GM23338 (cell line): ENCODE results near the gene APOL2. TPM values are rescaled to one million over a fixed set of nuclear protein-coding genes. Genes with fewer than 3 reads are reported as not detected.

ENCODE experiments used
- ATAC-seq: fragments of 200-7000 bp; cut with Tn5 transposase; 3 replicates; pipeline ENCODE4 v1.9.1; 2020
- DNase-seq: peaks from one replicate; pipeline ENCODE4 v3.0.0-alpha.2; 2015; ENCODE audit warnings: low spot score
- H2AFZ ChIP-seq: fragments of 200-600 bp; sonication (generic); 2 replicates; pipeline ENCODE4 v1.8.0; 2016; ENCODE audit warnings: antibody characterized with exemption, mild to moderate bottlenecking, moderate library complexity
- H3F3A ChIP-seq: fragments of 200-600 bp; sonication (generic); replicated peaks from 2 replicates; pipeline ENCODE4 v1.8.0; 2017; ENCODE audit warnings: antibody characterized with exemption, mixed run types, low read depth
- H3K27ac ChIP-seq: fragments of 200-600 bp; sonication (generic); 2 replicates; pipeline ENCODE4 v1.6.1; 2016; ENCODE audit warnings: low read depth
- H3K27me3 ChIP-seq: fragments of 200-600 bp; sonication (generic); 2 replicates; pipeline ENCODE4 v1.8.0; 2016; ENCODE audit warnings: mild to moderate bottlenecking, mixed run types, moderate library complexity; ENCODE audit not compliant: insufficient read depth
- H3K36me3 ChIP-seq: fragments of 200-600 bp; sonication (generic); 2 replicates; pipeline ENCODE4 v1.8.0; 2016; ENCODE audit warnings: mild to moderate bottlenecking; ENCODE audit not compliant: insufficient read depth
- H3K4me1 ChIP-seq: fragments of 200-600 bp; sonication (generic); 2 replicates; pipeline ENCODE4 v1.8.0; 2016; ENCODE audit warnings: mild to moderate bottlenecking, moderate library complexity; ENCODE audit not compliant: insufficient read depth
- H3K4me2 ChIP-seq: fragments of 200-600 bp; sonication (generic); 2 replicates; pipeline ENCODE4 v1.7.1; 2017; ENCODE audit warnings: mixed run types
- H3K4me3 ChIP-seq: fragments of 200-600 bp; sonication (generic); 2 replicates; pipeline ENCODE4 v1.6.1; 2016; ENCODE audit warnings: mixed run types
- H3K79me2 ChIP-seq: fragments of 200-600 bp; sonication (generic); replicated peaks from 2 replicates; pipeline ENCODE4 v1.8.0; 2017; ENCODE audit warnings: mild to moderate bottlenecking; ENCODE audit not compliant: insufficient read depth
- H3K9me2 ChIP-seq: fragments of 200-600 bp; sonication (generic); 2 replicates; pipeline ENCODE4 v1.8.0; 2017; ENCODE audit not compliant: insufficient read depth
- H4K20me1 ChIP-seq: fragments of 200-600 bp; sonication (generic); replicated peaks from 2 replicates; pipeline ENCODE4 v1.8.0; 2017; ENCODE audit warnings: mild to moderate bottlenecking; ENCODE audit not compliant: insufficient read depth
- H3K27ac Mint-ChIP-seq: 2 replicates; pipeline ENCODE4 v1.8.0; 2020; ENCODE audit warnings: inconsistent platforms, mild to moderate bottlenecking, moderate library complexity, mixed read lengths
- H3K27me3 Mint-ChIP-seq: 3 replicates; pipeline ENCODE4 v1.8.0; 2022; ENCODE audit warnings: low read depth, mild to moderate bottlenecking, moderate library complexity, mixed read lengths, inconsistent platforms; ENCODE audit not compliant: insufficient read depth, poor library complexity
- H3K36me3 Mint-ChIP-seq: 3 replicates; pipeline ENCODE4 v1.8.0; 2021; ENCODE audit warnings: low read depth, mild to moderate bottlenecking, inconsistent platforms, moderate library complexity, mixed read lengths
- H3K4me1 Mint-ChIP-seq: 3 replicates; pipeline ENCODE4 v1.8.0; 2020; ENCODE audit warnings: mild to moderate bottlenecking, inconsistent platforms, mixed read lengths
- H3K4me3 Mint-ChIP-seq: 3 replicates; pipeline ENCODE4 v1.8.0; 2021; ENCODE audit warnings: moderate library complexity, mild to moderate bottlenecking, inconsistent platforms, mixed read lengths
- H3K9me3 Mint-ChIP-seq: 3 replicates; pipeline ENCODE4 v1.8.0; 2020; ENCODE audit warnings: moderate library complexity, mild to moderate bottlenecking, inconsistent platforms, mixed read lengths
- CREB1 ChIP-seq: fragments of 250-450 bp; sonication (Bioruptor Pico); IDR thresholded peaks from 2 replicates; pipeline ENCODE4 v1.5.0; 2020; ENCODE audit warnings: low read depth, mild to moderate bottlenecking, moderate library complexity
- EZH2 ChIP-seq: fragments of 200-600 bp; sonication (generic); IDR thresholded peaks from one replicate; pipeline ENCODE4 v1.8.0; 2017; ENCODE audit warnings: antibody characterized with exemption, mild to moderate bottlenecking, low read depth; ENCODE audit not compliant: unreplicated experiment
- EZH2phosphoT487 ChIP-seq: fragments of 200-600 bp; sonication (generic); IDR thresholded peaks from one replicate; pipeline ENCODE4 v1.8.1; 2018; ENCODE audit warnings: antibody characterized with exemption; ENCODE audit not compliant: unreplicated experiment
- JUNB ChIP-seq: IDR thresholded peaks from one replicate; pipeline ENCODE4 v1.6.1; 2016; ENCODE audit warnings: antibody characterized with exemption; ENCODE audit not compliant: unreplicated experiment
- NANOG ChIP-seq: IDR thresholded peaks from 2 replicates; pipeline ENCODE4 v1.6.1; 2016; ENCODE audit warnings: antibody characterized with exemption, borderline replicate concordance
- POLR2AphosphoS5 ChIP-seq: IDR thresholded peaks from 2 replicates; pipeline ENCODE4 v1.6.1; 2016; ENCODE audit warnings: antibody characterized with exemption, low read depth
- STAT1 ChIP-seq: IDR thresholded peaks from one replicate; pipeline ENCODE4 v1.6.1; 2016; ENCODE audit warnings: antibody characterized with exemption; ENCODE audit not compliant: unreplicated experiment
- ZNF114 ChIP-seq: fragments of 250-450 bp; sonication (Bioruptor Pico); IDR thresholded peaks from 2 replicates; pipeline ENCODE4 v1.5.0; 2020; ENCODE audit warnings: mild to moderate bottlenecking, moderate library complexity
- ZNF331 ChIP-seq: fragments of 250-450 bp; sonication (Bioruptor Pico); IDR thresholded peaks from 2 replicates; pipeline ENCODE4 v1.5.0; 2020; ENCODE audit warnings: low read depth, mild to moderate bottlenecking, moderate library complexity
- polyA plus RNA-seq: library from polyadenylated mRNA; unstranded; fragments of >200 nt; fragmentation: Nextera tagmentation; extraction: Ambion mirVana; gene quantifications from 2 replicates; pipeline ENCODE4 v1.2.1, GENCODE V29; 2016
- total RNA-seq: library from RNA; depleted of rRNA; stranded (reverse); fragments of >200 nt; shearing (Covaris generic); gene quantifications from 2 replicates; pipeline ENCODE4 v1.2.3, GENCODE V29; 2014
- TF ChIP-seq, protein P1 (sequence below): IDR thresholded peaks from 2 replicates; pipeline ENCODE4 v1.6.1; 2016; ENCODE audit warnings: antibody characterized with exemption
- TF ChIP-seq, protein P2 (sequence below), 2 experiments: fragments of 200-600 bp in 1 of 2; sonication (generic) in 1 of 2; conservative IDR thresholded peaks; 2 replicates each; pipeline versions ENCODE4 v1.5.1 to v1.6.1; 2016 to 2017; ENCODE audit warnings: antibody characterized with exemption in 2 of 2, low read depth in 2 of 2, mild to moderate bottlenecking in 2 of 2, moderate library complexity in 1 of 2
- TF ChIP-seq, protein P3 (sequence below): fragments of 250-450 bp; sonication (Bioruptor Pico); IDR thresholded peaks from 2 replicates; pipeline ENCODE4 v1.5.0; 2020; ENCODE audit warnings: mild to moderate bottlenecking, moderate library complexity

APOL2 gene
- total and polyA plus RNA-seq, 2 experiments from 2014 or later: 5.5 to 10.4 TPM

DNA sequence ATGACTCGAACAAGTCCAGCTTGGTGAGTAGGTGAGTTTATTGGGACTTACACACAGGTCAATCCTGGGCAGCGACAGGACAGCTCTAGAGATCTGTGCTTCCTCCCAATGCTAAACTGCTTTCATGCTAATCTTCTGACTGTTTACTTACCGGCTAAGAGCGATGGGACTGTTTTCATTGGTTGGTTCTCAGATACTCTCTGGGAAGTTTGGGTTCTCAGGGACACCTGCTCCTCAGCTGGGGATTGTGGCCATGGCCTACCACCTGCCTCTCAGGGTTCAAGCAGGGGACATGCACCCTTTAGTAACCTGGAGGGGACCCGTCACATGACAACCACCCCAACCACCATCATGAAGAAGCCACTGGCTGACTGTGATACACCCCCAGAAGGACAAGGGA lies 13.1 kb downstream of the APOL2 start (continued):
- TF ChIP-seq, protein P1, sequence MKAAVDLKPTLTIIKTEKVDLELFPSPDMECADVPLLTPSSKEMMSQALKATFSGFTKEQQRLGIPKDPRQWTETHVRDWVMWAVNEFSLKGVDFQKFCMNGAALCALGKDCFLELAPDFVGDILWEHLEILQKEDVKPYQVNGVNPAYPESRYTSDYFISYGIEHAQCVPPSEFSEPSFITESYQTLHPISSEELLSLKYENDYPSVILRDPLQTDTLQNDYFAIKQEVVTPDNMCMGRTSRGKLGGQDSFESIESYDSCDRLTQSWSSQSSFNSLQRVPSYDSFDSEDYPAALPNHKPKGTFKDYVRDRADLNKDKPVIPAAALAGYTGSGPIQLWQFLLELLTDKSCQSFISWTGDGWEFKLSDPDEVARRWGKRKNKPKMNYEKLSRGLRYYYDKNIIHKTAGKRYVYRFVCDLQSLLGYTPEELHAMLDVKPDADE: no peak
- TF ChIP-seq POLR2AphosphoS5: no peak

DNA sequence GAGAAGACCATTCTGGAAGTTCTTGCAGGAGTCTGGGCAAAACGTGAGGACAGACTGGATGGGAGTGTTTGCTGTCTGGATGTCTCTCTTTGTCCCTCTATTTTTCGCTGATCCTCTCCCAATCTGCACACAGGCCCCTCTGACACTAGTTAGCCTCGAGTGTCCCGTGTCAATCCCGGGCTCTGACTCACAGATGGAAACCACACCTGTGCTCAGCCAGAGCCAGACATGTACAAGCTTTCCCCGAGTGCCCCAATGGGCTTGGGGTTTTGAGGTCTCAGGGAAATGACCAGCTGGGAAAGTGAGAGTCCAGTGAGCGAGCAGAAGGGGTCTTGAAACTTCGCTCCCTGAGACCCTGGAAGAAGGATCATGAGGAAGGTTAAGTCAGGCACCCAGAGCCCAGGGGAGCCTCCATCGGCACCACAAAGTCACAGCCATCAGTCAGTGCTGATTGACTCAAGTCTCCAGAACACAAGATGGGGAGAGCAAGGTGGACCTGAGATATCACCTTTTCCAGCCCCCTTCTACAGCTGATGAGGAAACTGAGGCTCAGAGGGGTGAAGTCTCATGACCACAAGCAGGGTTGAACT lies 13.9 kb downstream of the APOL2 start:
- H3K9me2 ChIP-seq: no peaks in the 10 kb centered on the region
- H3K9me3 Mint-ChIP-seq: no peaks in the 10 kb centered on the region; the same call in 2 of the 3 replicates
- H3K27ac ChIP-seq: no peak overlapping the region
- H3K4me1 ChIP-seq: peaks cover 3% of the 10 kb centered on the region; the same call in 1 of the 2 replicates
- peaks cover 26% of the 10 kb centered on the region for H3K36me3 Mint-ChIP-seq
- ATAC-seq (no peak), DNase-seq (no peak)
- H3K36me3 ChIP-seq: no peaks in the 10 kb centered on the region
- peaks cover 8% of the 10 kb centered on the region for H3K27me3 Mint-ChIP-seq
- no peak overlapping the region for H3K27ac Mint-ChIP-seq
- no peaks in the 10 kb centered on the region for H3K79me2 ChIP-seq
- no peaks in the 10 kb centered on the region for H3K27me3 ChIP-seq
- H3K4me3 Mint-ChIP-seq: no peak overlapping the region
- H4K20me1 ChIP-seq: no peaks in the 10 kb centered on the region
- no peaks in the 10 kb centered on the region for H3F3A ChIP-seq
- H3K4me2 ChIP-seq: no peak overlapping the region
- H2AFZ ChIP-seq: no peak overlapping the region
- H3K4me3 ChIP-seq: no peak overlapping the region
- H3K4me1 Mint-ChIP-seq: peaks cover 11% of the 10 kb centered on the region; the same call in 2 of the 3 replicates
- TF ChIP-seq CREB1 (CRISPR knock-in tag) (no peak), POLR2AphosphoS5 (no peak), STAT1 (no peak), EZH2phosphoT487 (no peak), EZH2 (no peak), JUNB (no peak), NANOG (no peak), ZNF114 (CRISPR knock-in tag) (no peak), ZNF331 (CRISPR knock-in tag) (no peak)
- TF ChIP-seq, protein P2, sequence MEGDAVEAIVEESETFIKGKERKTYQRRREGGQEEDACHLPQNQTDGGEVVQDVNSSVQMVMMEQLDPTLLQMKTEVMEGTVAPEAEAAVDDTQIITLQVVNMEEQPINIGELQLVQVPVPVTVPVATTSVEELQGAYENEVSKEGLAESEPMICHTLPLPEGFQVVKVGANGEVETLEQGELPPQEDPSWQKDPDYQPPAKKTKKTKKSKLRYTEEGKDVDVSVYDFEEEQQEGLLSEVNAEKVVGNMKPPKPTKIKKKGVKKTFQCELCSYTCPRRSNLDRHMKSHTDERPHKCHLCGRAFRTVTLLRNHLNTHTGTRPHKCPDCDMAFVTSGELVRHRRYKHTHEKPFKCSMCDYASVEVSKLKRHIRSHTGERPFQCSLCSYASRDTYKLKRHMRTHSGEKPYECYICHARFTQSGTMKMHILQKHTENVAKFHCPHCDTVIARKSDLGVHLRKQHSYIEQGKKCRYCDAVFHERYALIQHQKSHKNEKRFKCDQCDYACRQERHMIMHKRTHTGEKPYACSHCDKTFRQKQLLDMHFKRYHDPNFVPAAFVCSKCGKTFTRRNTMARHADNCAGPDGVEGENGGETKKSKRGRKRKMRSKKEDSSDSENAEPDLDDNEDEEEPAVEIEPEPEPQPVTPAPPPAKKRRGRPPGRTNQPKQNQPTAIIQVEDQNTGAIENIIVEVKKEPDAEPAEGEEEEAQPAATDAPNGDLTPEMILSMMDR (conservative IDR thresholded peaks at IDR 0.05; ENCODE audit: low read depth in 2 of 2): no peak
- TF ChIP-seq, protein P1: no peak
- TF ChIP-seq, protein P3, sequence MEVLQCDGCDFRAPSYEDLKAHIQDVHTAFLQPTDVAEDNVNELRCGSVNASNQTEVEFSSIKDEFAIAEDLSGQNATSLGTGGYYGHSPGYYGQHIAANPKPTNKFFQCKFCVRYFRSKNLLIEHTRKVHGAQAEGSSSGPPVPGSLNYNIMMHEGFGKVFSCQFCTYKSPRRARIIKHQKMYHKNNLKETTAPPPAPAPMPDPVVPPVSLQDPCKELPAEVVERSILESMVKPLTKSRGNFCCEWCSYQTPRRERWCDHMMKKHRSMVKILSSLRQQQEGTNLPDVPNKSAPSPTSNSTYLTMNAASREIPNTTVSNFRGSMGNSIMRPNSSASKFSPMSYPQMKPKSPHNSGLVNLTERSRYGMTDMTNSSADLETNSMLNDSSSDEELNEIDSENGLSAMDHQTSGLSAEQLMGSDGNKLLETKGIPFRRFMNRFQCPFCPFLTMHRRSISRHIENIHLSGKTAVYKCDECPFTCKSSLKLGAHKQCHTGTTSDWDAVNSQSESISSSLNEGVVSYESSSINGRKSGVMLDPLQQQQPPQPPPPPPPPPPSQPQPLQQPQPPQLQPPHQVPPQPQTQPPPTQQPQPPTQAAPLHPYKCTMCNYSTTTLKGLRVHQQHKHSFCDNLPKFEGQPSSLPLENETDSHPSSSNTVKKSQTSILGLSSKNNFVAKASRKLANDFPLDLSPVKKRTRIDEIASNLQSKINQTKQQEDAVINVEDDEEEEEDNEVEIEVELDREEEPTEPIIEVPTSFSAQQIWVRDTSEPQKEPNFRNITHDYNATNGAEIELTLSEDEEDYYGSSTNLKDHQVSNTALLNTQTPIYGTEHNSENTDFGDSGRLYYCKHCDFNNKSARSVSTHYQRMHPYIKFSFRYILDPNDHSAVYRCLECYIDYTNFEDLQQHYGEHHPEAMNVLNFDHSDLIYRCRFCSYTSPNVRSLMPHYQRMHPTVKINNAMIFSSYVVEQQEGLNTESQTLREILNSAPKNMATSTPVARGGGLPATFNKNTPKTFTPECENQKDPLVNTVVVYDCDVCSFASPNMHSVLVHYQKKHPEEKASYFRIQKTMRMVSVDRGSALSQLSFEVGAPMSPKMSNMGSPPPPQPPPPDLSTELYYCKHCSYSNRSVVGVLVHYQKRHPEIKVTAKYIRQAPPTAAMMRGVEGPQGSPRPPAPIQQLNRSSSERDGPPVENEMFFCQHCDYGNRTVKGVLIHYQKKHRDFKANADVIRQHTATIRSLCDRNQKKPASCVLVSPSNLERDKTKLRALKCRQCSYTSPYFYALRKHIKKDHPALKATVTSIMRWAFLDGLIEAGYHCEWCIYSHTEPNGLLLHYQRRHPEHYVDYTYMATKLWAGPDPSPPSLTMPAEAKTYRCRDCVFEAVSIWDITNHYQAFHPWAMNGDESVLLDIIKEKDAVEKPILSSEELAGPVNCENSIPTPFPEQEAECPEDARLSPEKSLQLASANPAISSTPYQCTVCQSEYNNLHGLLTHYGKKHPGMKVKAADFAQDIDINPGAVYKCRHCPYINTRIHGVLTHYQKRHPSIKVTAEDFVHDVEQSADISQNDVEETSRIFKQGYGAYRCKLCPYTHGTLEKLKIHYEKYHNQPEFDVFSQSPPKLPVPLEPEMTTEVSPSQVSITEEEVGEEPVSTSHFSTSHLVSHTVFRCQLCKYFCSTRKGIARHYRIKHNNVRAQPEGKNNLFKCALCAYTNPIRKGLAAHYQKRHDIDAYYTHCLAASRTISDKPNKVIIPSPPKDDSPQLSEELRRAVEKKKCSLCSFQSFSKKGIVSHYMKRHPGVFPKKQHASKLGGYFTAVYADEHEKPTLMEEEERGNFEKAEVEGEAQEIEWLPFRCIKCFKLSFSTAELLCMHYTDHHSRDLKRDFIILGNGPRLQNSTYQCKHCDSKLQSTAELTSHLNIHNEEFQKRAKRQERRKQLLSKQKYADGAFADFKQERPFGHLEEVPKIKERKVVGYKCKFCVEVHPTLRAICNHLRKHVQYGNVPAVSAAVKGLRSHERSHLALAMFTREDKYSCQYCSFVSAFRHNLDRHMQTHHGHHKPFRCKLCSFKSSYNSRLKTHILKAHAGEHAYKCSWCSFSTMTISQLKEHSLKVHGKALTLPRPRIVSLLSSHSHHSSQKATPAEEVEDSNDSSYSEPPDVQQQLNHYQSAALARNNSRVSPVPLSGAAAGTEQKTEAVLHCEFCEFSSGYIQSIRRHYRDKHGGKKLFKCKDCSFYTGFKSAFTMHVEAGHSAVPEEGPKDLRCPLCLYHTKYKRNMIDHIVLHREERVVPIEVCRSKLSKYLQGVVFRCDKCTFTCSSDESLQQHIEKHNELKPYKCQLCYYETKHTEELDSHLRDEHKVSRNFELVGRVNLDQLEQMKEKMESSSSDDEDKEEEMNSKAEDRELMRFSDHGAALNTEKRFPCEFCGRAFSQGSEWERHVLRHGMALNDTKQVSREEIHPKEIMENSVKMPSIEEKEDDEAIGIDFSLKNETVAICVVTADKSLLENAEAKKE (CRISPR knock-in tag): no peak
